Measurements from ENCODE around the gene RAMP3. TPM values are rescaled to one million over a fixed set of nuclear protein-coding genes. Genes with fewer than 3 reads are reported as not detected.
"Not testable (repeated sequence)": the region's sequence is repeated elsewhere in the genome, so short reads cannot be mapped to it uniquely, and the experiment has no call there.

The RAMP3 gene
- total RNA-seq, 1 donor from 2014 or later, result not detected

- Mint-ChIP-seq H3K27me3 (ENCODE audit: unreplicated experiment) (peaks cover 50% of the 10 kb centered on the region), H3K4me1 (ENCODE audit: unreplicated experiment) (no peaks in the 10 kb centered on the region), H3K27ac (ENCODE audit: unreplicated experiment) (no peak overlapping the region), H3K4me3 (ENCODE audit: unreplicated experiment) (no peak overlapping the region), H3K9me3 (ENCODE audit: unreplicated experiment) (peaks cover 8% of the 10 kb centered on the region), H3K36me3 (ENCODE audit: unreplicated experiment) (no peaks in the 10 kb centered on the region)
- no peak for TF ChIP-seq CTCF (IDR thresholded peaks at IDR 0.05)
- no peak for DNase-seq (ENCODE audit: extremely low spot score, unreplicated experiment)
These were observed 3.5 kb downstream of the RAMP3 start for GRCh38 chr7:45161138-45161537.

DNA sequence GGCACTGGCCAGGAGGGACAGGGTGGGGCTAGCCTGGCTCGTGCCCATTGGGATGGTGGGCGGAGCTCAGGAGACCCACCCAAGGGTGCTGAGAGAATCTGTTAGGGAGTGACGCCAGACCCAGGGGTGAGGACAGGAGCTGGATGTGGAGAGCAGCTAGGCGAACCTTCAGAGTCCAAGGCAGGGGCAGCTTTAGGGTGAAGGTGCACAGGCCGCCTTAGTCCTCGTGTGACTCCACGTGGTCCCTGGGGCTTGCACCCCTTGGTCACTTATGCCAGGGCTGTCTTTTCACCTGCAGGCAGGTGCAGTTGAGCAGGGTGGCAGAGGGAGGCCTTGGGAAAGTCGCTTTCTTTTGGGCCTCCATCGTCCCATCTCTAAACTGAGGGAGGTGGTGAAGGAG is 4.3 kb downstream of the RAMP3 start:
- no peak for TF ChIP-seq CTCF (IDR thresholded peaks at IDR 0.05)
- Mint-ChIP-seq H3K36me3 (ENCODE audit: unreplicated experiment) (no peaks in the 10 kb centered on the region), H3K27ac (ENCODE audit: unreplicated experiment) (no peak overlapping the region), H3K27me3 (ENCODE audit: unreplicated experiment) (peaks cover 48% of the 10 kb centered on the region), H3K9me3 (ENCODE audit: unreplicated experiment) (peaks cover 8% of the 10 kb centered on the region), H3K4me1 (ENCODE audit: unreplicated experiment) (no peaks in the 10 kb centered on the region), H3K4me3 (ENCODE audit: unreplicated experiment) (no peak overlapping the region)
- no peak for DNase-seq (ENCODE audit: extremely low spot score, unreplicated experiment)

- no peak overlapping the region for H3K27ac Mint-ChIP-seq (ENCODE audit: unreplicated experiment)
- peaks cover 47% of the 10 kb centered on the region for H3K27me3 Mint-ChIP-seq (ENCODE audit: unreplicated experiment)
- no peak for TF ChIP-seq CTCF (IDR thresholded peaks at IDR 0.05)
- H3K4me3 Mint-ChIP-seq (ENCODE audit: unreplicated experiment), result no peak overlapping the region
- DNase-seq (ENCODE audit: extremely low spot score, unreplicated experiment), result no peak
- H3K9me3 Mint-ChIP-seq (ENCODE audit: unreplicated experiment), result peaks cover 8% of the 10 kb centered on the region
- no peaks in the 10 kb centered on the region for H3K36me3 Mint-ChIP-seq (ENCODE audit: unreplicated experiment)
- no peaks in the 10 kb centered on the region for H3K4me1 Mint-ChIP-seq (ENCODE audit: unreplicated experiment)
These were observed 4.8 kb downstream of the RAMP3 start for GRCh38 chr7:45162311-45162845.

GRCh38 chr7:45162943-45163691 is 5.5 kb downstream of the RAMP3 start:
- Mint-ChIP-seq H3K36me3 (ENCODE audit: unreplicated experiment) (no peaks in the 10 kb centered on the region), H3K4me1 (ENCODE audit: unreplicated experiment) (no peaks in the 10 kb centered on the region), H3K4me3 (ENCODE audit: unreplicated experiment) (no peak overlapping the region), H3K27me3 (ENCODE audit: unreplicated experiment) (peaks cover 46% of the 10 kb centered on the region), H3K27ac (ENCODE audit: unreplicated experiment) (no peak overlapping the region), H3K9me3 (ENCODE audit: unreplicated experiment) (peaks cover 8% of the 10 kb centered on the region)
- DNase-seq (ENCODE audit: extremely low spot score, unreplicated experiment), result no peak
- TF ChIP-seq CTCF (IDR thresholded peaks at IDR 0.05), result no peak

- no peaks in the 10 kb centered on the region for H3K36me3 Mint-ChIP-seq (ENCODE audit: unreplicated experiment)
- H3K9me3 Mint-ChIP-seq (ENCODE audit: unreplicated experiment), result peaks cover 10% of the 10 kb centered on the region
- H3K27ac Mint-ChIP-seq (ENCODE audit: unreplicated experiment), result no peak overlapping the region
- DNase-seq (ENCODE audit: extremely low spot score, unreplicated experiment), result no peak
- TF ChIP-seq CTCF (IDR thresholded peaks at IDR 0.05), result no peak
- H3K4me1 Mint-ChIP-seq (ENCODE audit: unreplicated experiment), result no peaks in the 10 kb centered on the region
- H3K27me3 Mint-ChIP-seq (ENCODE audit: unreplicated experiment), result peaks cover 43% of the 10 kb centered on the region
- H3K4me3 Mint-ChIP-seq (ENCODE audit: unreplicated experiment), result no peak overlapping the region
These were observed 6.1 kb downstream of the RAMP3 start for GRCh38 chr7:45163692-45164052.

DNA sequence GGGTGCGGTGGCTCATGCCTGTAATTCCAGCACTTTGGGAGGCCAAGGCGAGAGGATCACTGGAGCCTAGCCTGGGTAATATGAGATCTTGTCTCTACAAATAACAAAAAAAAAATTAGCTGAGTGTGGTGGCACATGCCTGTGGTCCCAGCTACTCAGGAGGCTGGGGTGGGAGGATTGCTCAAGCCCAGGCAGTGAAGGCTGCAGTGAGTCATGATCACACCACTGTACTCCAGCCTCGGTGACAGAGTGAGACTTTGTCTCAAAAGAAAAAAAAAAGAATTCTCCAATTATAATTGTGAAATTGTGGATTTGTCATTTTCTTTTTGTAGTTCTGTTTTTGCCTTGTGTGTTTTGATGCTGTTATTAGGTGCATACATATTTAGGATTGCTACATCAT is 6.7 kb downstream of the RAMP3 start:
- H3K27ac Mint-ChIP-seq (ENCODE audit: unreplicated experiment); H3K4me1 Mint-ChIP-seq (ENCODE audit: unreplicated experiment); H3K36me3 Mint-ChIP-seq (ENCODE audit: unreplicated experiment); H3K4me3 Mint-ChIP-seq (ENCODE audit: unreplicated experiment); DNase-seq (ENCODE audit: extremely low spot score, unreplicated experiment): not testable (repeated sequence)
- Mint-ChIP-seq H3K27me3 (ENCODE audit: unreplicated experiment) (peaks cover 43% of the 10 kb centered on the region), H3K9me3 (ENCODE audit: unreplicated experiment) (peaks cover 16% of the 10 kb centered on the region)
